Caco-2 (cell line): ENCODE data around the gene HCRTR1. TPM values are rescaled to one million over a fixed set of nuclear protein-coding genes. Genes with fewer than 3 reads are reported as not detected.

Source experiments
- BruUV-seq: library from RNA; stranded (reverse); fragments of 400-500 nt; replicated peaks from 2 replicates; lab custom pipeline; 2021; lab: Mats Ljungman, UMichigan
- CTCF ChIA-PET: fragments of 300-600 bp; sonication (Branson Sonifier 250); formaldehyde crosslinking; loops from one replicate; lab custom pipeline; 2022; ENCODE audit warnings: antibody characterized with exemption; lab: Charles Lee
- POLR2A ChIA-PET: fragments of 300-600 bp; sonication (Branson Sonifier 250); formaldehyde crosslinking; loops from one replicate; lab custom pipeline; 2022; ENCODE audit warnings: antibody characterized with exemption; lab: Charles Lee
- DNase-seq, 2 experiments: peaks; one replicate each; pipeline versions ENCODE4 v3.0.0 to v3.0.0-alpha.2; 2020 to 2022
- H3K27me3 ChIP-seq: replicated peaks from 2 replicates; pipeline ENCODE4 v1.6.0; 2011; ENCODE audit warnings: low read length; ENCODE audit not compliant: control insufficient read depth, insufficient read depth
- H3K36me3 ChIP-seq: 2 replicates; pipeline ENCODE4 v1.5.1; 2011; ENCODE audit warnings: low read length; ENCODE audit not compliant: control insufficient read depth, insufficient read depth
- H3K4me1 ChIP-seq: fragments of 250-450 bp; sonication (Bioruptor Pico); 2 replicates; pipeline ENCODE4 v1.5.1; 2020; ENCODE audit warnings: mild to moderate bottlenecking
- H3K4me3 ChIP-seq: 2 replicates; pipeline ENCODE4 v1.5.1; 2011; ENCODE audit warnings: low read depth, mild to moderate bottlenecking, control low read depth, low read length
- H3K9me3 ChIP-seq: fragments of 250-450 bp; sonication (Bioruptor Pico); 2 replicates; pipeline ENCODE4 v1.5.1; 2020; ENCODE audit warnings: mild to moderate bottlenecking, moderate library complexity
- H3K27ac Mint-ChIP-seq: one replicate; pipeline ENCODE4 v1.8.0; 2022; ENCODE audit warnings: mixed read lengths; ENCODE audit not compliant: unreplicated experiment
- H3K27me3 Mint-ChIP-seq: one replicate; pipeline ENCODE4 v1.8.0; 2022; ENCODE audit warnings: mixed read lengths; ENCODE audit not compliant: insufficient read depth, unreplicated experiment
- H3K36me3 Mint-ChIP-seq: one replicate; pipeline ENCODE4 v1.8.0; 2022; ENCODE audit warnings: mild to moderate bottlenecking, mixed read lengths; ENCODE audit not compliant: insufficient read depth, unreplicated experiment
- H3K4me1 Mint-ChIP-seq: one replicate; pipeline ENCODE4 v1.8.0; 2022; ENCODE audit warnings: low read depth, mixed read lengths; ENCODE audit not compliant: unreplicated experiment
- H3K4me3 Mint-ChIP-seq: one replicate; pipeline ENCODE4 v1.8.0; 2022; ENCODE audit warnings: mild to moderate bottlenecking, moderate library complexity, mixed read lengths; ENCODE audit not compliant: unreplicated experiment
- H3K9me3 Mint-ChIP-seq: one replicate; pipeline ENCODE4 v1.8.0; 2022; ENCODE audit warnings: mixed read lengths; ENCODE audit not compliant: unreplicated experiment
- intact Hi-C: fragments of 100-400 bp; cut with micrococcal nuclease; formaldehyde crosslinking; loops from one replicate; pipeline ENCODE4 v1.10.0; 2022; ENCODE audit not compliant: unreplicated experiment
- total RNA-seq: library from RNA; stranded (reverse); gene quantifications from 2 replicates; pipeline ENCODE4 v1.2.3, GENCODE V29; 2022
- TF ChIP-seq, protein P1 (sequence below), 2 experiments: fragments of 200-600 bp in 1 of 2; IDR thresholded peaks; 1 replicate in 1 of 2; 2 replicates in 1 of 2; pipeline versions ENCODE4 v1.5.1 to v1.8.0; 2011 to 2022; ENCODE audit warnings: antibody characterized with exemption in 1 of 2, control low read depth in 1 of 2, inconsistent platforms in 1 of 2, low read depth in 1 of 2, low read length in 1 of 2, mild to moderate bottlenecking in 1 of 2, moderate library complexity in 1 of 2; ENCODE audit not compliant: insufficient read depth in 1 of 2, severe bottlenecking in 1 of 2, unreplicated experiment in 1 of 2

Gene HCRTR1
- total RNA-seq, 1 experiment from 2014 or later = not detected

DNA sequence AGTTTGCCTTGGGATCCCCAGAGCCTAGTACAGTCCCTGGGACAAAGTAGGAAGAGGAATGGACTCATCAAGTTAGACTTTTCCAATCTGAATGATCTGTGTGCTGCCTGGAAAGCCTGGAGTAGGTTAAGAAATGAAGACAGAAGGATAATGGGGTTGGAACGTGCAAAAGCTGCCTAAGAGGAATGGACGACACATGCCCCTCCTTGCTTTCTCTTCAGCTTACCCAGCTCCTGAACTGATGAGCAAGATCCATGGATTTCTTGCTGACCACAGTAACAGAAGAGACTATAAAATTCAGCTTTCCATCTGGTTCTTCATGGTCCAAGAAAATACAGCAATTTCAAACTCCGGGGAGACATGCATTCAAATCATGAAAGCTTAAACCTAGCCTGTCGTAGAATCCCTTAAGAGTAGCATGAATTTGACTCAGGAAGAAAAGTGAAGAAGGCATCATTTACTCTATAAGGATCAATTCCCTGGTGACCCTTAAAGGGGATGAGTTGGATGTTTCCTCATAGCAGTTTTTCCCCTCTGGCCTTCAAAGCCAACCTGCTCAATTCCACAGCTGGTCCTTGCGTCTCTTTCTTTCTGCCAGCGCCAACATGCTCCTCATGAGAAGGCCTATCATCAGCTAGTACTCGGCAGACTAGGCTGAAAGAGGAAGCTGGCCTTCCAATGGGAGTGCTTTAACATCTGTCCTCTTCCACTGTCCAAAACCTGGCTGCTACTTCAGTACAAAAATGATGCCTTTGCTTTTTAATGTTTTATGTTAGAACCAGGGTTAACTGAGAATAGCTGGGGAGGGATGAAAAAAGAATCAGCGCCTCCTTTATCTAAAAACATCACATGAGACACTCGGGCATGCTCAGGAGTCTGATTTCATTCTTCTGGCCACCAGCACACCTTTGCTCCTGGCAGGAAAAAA is 32.9 kb downstream of the HCRTR1 start:
- Histone ChIP-seq H3K4me1 (0 out of 2 replicates have a peak, but pooled peaks cover 9% of the 10 kb centered on the region), H3K4me3 (no peak overlapping the region), H3K27me3 (no peaks in the 10 kb centered on the region), H3K9me3 (no peaks in the 10 kb centered on the region), H3K36me3 (no peaks in the 10 kb centered on the region)
- H3K4me1 Mint-ChIP-seq = peaks cover 17% of the 10 kb centered on the region
- H3K4me3 Mint-ChIP-seq = no peak overlapping the region
- H3K36me3 Mint-ChIP-seq = peaks cover 5% of the 10 kb centered on the region
- no peak for DNase-seq
- intact Hi-C loops = no loop called here
- POLR2A ChIA-PET = no interaction called here
- no peaks in the 10 kb centered on the region for H3K9me3 Mint-ChIP-seq
- TF ChIP-seq, protein P1, sequence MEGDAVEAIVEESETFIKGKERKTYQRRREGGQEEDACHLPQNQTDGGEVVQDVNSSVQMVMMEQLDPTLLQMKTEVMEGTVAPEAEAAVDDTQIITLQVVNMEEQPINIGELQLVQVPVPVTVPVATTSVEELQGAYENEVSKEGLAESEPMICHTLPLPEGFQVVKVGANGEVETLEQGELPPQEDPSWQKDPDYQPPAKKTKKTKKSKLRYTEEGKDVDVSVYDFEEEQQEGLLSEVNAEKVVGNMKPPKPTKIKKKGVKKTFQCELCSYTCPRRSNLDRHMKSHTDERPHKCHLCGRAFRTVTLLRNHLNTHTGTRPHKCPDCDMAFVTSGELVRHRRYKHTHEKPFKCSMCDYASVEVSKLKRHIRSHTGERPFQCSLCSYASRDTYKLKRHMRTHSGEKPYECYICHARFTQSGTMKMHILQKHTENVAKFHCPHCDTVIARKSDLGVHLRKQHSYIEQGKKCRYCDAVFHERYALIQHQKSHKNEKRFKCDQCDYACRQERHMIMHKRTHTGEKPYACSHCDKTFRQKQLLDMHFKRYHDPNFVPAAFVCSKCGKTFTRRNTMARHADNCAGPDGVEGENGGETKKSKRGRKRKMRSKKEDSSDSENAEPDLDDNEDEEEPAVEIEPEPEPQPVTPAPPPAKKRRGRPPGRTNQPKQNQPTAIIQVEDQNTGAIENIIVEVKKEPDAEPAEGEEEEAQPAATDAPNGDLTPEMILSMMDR (IDR thresholded peaks at IDR 0.05; ENCODE audit: insufficient read depth in 1 of 2, low read depth in 1 of 2, low read length in 1 of 2, severe bottlenecking in 1 of 2, unreplicated experiment in 1 of 2) = no peak
- H3K27me3 Mint-ChIP-seq = no peaks in the 10 kb centered on the region
- CTCF ChIA-PET = interaction anchor here (1.2 kb wide), 1 partner anchor 139 kb away, joined by 5 read pairs; no protein-coding TSS in a partner anchor
- BruUV-seq = no TSS peak
- H3K27ac Mint-ChIP-seq = no peak overlapping the region

DNA sequence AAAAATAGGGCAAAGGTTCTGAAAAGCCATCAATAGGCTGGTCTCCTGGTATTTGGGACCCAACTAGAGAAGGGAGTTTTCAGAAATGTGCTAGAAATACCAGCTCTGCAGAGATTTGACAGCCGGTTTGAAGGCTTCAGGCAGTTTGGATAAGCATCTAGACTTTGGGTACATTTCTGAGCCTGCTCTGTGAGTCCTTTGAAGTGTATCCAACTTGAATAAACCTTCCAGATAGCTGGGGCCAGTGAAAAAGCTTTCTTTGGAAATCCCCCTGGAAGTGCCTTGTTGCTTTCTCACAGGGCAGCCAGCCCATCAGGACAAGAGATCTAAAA is 33.6 kb downstream of the HCRTR1 start:
- Mint-ChIP-seq H3K4me3 (no peak overlapping the region), H3K4me1 (peaks cover 17% of the 10 kb centered on the region), H3K36me3 (peaks cover under 1% of the 10 kb centered on the region), H3K27me3 (no peaks in the 10 kb centered on the region), H3K9me3 (no peaks in the 10 kb centered on the region), H3K27ac (no peak overlapping the region)
- H3K9me3 ChIP-seq = no peaks in the 10 kb centered on the region
- DNase-seq = peak; percentile 25 to 48
- ChIA-PET CTCF (interaction anchor here (0.6 to 1.2 kb wide), 2 partner anchors 138 to 337 kb away, joined by 5 read pairs; no protein-coding TSS in a partner anchor), POLR2A (no interaction called here)
- intact Hi-C loops = no loop called here
- TF ChIP-seq, protein P1 (IDR thresholded peaks at IDR 0.05; ENCODE audit: insufficient read depth in 1 of 2, low read depth in 1 of 2, low read length in 1 of 2, severe bottlenecking in 1 of 2, unreplicated experiment in 1 of 2) = no peak
- no peak overlapping the region for H3K4me3 ChIP-seq
- no peaks in the 10 kb centered on the region for H3K27me3 ChIP-seq
- 0 out of 2 replicates have a peak, but pooled peaks cover 5% of the 10 kb centered on the region for H3K4me1 ChIP-seq
- no peaks in the 10 kb centered on the region for H3K36me3 ChIP-seq
- no TSS peak for BruUV-seq

DNA sequence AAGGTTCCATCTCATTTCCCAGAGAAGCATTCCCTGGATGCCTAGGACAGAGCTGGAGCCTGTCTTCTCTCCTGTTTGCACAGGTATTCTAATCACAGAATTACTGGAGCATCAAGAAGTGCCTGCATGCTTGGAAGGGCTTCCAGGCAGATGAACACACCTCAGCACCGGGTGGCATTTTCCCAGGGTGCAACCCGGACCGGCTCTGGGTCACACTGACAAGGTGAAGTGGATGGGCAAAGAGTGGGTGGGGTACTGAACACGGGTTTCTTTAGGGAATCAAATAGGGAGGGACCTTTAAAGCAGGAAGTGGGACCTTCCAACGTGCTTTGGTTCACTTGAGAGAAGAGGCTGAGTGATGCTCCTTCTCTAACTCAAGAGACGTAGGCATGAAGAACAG is 34.3 kb downstream of the HCRTR1 start:
- TF ChIP-seq, protein P1 (IDR thresholded peaks at IDR 0.05; ENCODE audit: insufficient read depth in 1 of 2, low read depth in 1 of 2, low read length in 1 of 2, severe bottlenecking in 1 of 2, unreplicated experiment in 1 of 2) = no peak
- Mint-ChIP-seq H3K4me1 (peaks cover 17% of the 10 kb centered on the region), H3K27me3 (no peaks in the 10 kb centered on the region), H3K9me3 (no peaks in the 10 kb centered on the region), H3K4me3 (no peak overlapping the region), H3K27ac (no peak overlapping the region), H3K36me3 (no peaks in the 10 kb centered on the region)
- Histone ChIP-seq H3K9me3 (no peaks in the 10 kb centered on the region), H3K36me3 (no peaks in the 10 kb centered on the region), H3K4me3 (no peak overlapping the region), H3K4me1 (0 out of 2 replicates have a peak, but pooled peaks cover 5% of the 10 kb centered on the region), H3K27me3 (no peaks in the 10 kb centered on the region)
- BruUV-seq = no TSS peak
- DNase-seq = no peak
- POLR2A ChIA-PET = no interaction called here
- intact Hi-C loops = no loop called here
- CTCF ChIA-PET = interaction anchor here (0.6 kb wide), 1 partner anchor 336 kb away, joined by 5 read pairs; no protein-coding TSS in a partner anchor
